ENCODE measurements around the gene PLS1. TPM values are rescaled to one million over a fixed set of nuclear protein-coding genes. Genes with fewer than 3 reads are reported as not detected.

The PLS1 gene
- polyA plus RNA-seq, 2 of the 4 experiments (the other 2 are of a cell fraction): 18.5 to 78.1 TPM

DNA sequence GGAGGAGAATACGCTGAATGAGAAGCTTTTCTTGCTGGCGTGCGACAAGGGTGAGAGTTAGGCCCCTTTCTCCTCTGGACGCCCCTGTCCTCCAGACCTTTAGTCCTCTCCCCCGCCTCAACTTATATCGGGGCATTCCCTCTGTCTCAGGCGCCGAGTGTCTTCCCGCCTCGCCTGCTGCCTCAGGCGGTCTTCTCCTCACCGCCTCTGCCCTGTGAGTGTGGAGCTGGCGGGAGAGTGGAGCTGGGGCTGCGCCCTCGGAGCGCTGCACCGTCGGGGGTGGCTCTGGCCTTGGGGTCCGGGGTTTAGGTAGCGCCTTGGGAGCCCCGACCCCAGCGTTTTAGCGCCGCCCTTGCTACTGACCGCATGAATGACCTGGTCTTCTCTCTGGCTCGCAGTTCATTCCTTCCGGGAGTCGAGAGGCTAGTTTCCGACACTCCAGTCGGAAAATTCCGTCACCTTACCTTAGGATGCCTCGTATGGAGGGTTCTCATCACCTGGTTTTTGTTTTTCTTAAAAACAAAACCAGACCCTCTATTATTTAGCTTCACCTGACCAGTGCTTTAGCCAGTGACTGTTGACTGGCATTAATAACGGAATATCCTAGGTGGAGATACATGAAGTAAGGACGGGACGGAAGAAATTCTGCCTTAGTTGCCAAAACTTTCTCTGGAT lies 128.6 kb downstream of the PLS1 start (continued):
- TF ChIP-seq HOXB13 (CRISPR knock-in tag; IDR thresholded peaks at IDR 0.05; ENCODE audit: low read depth): no peak
- TF ChIP-seq, protein P1, sequence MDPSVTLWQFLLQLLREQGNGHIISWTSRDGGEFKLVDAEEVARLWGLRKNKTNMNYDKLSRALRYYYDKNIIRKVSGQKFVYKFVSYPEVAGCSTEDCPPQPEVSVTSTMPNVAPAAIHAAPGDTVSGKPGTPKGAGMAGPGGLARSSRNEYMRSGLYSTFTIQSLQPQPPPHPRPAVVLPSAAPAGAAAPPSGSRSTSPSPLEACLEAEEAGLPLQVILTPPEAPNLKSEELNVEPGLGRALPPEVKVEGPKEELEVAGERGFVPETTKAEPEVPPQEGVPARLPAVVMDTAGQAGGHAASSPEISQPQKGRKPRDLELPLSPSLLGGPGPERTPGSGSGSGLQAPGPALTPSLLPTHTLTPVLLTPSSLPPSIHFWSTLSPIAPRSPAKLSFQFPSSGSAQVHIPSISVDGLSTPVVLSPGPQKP (IDR thresholded peaks at IDR 0.05; ENCODE audit: low read depth, low read length): no peak
- no peak for TF ChIP-seq RARB (CRISPR knock-in tag; IDR thresholded peaks at IDR 0.05)
- TF ChIP-seq CBX8 (IDR thresholded peaks at IDR 0.05): no peak
- peak in 1 of 2 experiments; percentile 36; a peak in 2 of 5 replicates for TF ChIP-seq RAD21 (conservative IDR thresholded peaks at IDR 0.05 in 1 of 2, IDR thresholded peaks at IDR 0.05 in 1 of 2)
- TF ChIP-seq JUNB (IDR thresholded peaks at IDR 0.05): no peak
- no peak for TF ChIP-seq JUN (IDR thresholded peaks at IDR 0.05)
- TF ChIP-seq EHMT2 (IDR thresholded peaks at IDR 0.05; ENCODE audit: low read depth): no peak
- no peak for TF ChIP-seq GATA3 (IDR thresholded peaks at IDR 0.05; ENCODE audit: borderline replicate concordance)
- TF ChIP-seq, protein P2, sequence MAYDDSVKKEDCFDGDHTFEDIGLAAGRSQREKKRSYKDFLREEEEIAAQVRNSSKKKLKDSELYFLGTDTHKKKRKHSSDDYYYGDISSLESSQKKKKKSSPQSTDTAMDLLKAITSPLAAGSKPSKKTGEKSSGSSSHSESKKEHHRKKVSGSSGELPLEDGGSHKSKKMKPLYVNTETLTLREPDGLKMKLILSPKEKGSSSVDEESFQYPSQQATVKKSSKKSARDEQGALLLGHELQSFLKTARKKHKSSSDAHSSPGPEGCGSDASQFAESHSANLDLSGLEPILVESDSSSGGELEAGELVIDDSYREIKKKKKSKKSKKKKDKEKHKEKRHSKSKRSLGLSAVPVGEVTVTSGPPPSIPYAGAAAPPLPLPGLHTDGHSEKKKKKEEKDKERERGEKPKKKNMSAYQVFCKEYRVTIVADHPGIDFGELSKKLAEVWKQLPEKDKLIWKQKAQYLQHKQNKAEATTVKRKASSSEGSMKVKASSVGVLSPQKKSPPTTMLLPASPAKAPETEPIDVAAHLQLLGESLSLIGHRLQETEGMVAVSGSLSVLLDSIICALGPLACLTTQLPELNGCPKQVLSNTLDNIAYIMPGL (CRISPR knock-in tag; IDR thresholded peaks at IDR 0.05; ENCODE audit: borderline replicate concordance): no peak; the same call in 1 of the 2 replicates
- TF ChIP-seq HOXA7 (CRISPR knock-in tag; IDR thresholded peaks at IDR 0.05): no peak
- TF ChIP-seq PHF8 (IDR thresholded peaks at IDR 0.05; ENCODE audit: borderline replicate concordance, low read depth): peak; percentile 64

DNA sequence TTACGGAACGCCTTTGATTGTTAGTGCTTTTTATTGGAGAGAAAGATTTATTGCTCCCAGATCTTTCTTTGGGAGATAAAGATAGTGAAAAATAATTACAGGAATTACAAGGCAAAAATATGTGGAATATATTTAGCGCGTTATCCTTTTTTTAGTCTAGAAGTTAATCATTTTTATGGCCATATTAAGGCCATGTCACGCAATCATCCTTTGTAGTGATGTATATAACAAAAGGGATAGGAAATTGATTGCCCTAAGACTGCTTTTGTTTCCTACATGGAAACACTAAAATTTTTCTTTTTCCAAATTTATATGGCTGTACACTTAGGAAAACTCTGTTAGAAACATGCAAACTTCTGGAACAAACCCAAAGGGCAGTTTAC lies 129.2 kb downstream of the PLS1 start:
- DNase-seq (ENCODE audit: low read depth in 1 of 2, low spot score in 1 of 2): no peak
- Histone ChIP-seq H3K9me3 (no peaks in the 10 kb centered on the region), H3K4me2 (peak overlapping the region; percentile 84), H3K4me3 (peak overlapping the region; percentile 89), H3K4me1 (peaks cover 14% of the 10 kb centered on the region), H3K27ac (peak overlapping the region; percentile 95 to 96)
- no peak for TF ChIP-seq JUNB (IDR thresholded peaks at IDR 0.05)
- no peak for TF ChIP-seq ZNF302 (CRISPR knock-in tag; IDR thresholded peaks at IDR 0.05)
- no peak for TF ChIP-seq NPAS2 (CRISPR knock-in tag; IDR thresholded peaks at IDR 0.05; ENCODE audit: borderline replicate concordance)
- no peak for TF ChIP-seq NR3C1 (IDR thresholded peaks at IDR 0.05)
- TF ChIP-seq, protein P3, sequence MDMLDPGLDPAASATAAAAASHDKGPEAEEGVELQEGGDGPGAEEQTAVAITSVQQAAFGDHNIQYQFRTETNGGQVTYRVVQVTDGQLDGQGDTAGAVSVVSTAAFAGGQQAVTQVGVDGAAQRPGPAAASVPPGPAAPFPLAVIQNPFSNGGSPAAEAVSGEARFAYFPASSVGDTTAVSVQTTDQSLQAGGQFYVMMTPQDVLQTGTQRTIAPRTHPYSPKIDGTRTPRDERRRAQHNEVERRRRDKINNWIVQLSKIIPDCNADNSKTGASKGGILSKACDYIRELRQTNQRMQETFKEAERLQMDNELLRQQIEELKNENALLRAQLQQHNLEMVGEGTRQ (IDR thresholded peaks at IDR 0.05): no peak
- TF ChIP-seq CHD4 (IDR thresholded peaks at IDR 0.05; ENCODE audit: borderline replicate concordance): no peak
- no peak for TF ChIP-seq EP300 (IDR thresholded peaks at IDR 0.05)
- TF ChIP-seq POLR2AphosphoS2 (conservative IDR thresholded peaks at IDR 0.05; ENCODE audit: low read length): no peak
- no peak for TF ChIP-seq POLR2A (IDR thresholded peaks at IDR 0.05; ENCODE audit: low read length)
- TF ChIP-seq, protein P4, sequence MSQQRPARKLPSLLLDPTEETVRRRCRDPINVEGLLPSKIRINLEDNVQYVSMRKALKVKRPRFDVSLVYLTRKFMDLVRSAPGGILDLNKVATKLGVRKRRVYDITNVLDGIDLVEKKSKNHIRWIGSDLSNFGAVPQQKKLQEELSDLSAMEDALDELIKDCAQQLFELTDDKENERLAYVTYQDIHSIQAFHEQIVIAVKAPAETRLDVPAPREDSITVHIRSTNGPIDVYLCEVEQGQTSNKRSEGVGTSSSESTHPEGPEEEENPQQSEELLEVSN (IDR thresholded peaks at IDR 0.05; ENCODE audit: borderline replicate concordance, low read depth): no peak
- TF ChIP-seq RFX5 (IDR thresholded peaks at IDR 0.05): no peak
- TF ChIP-seq CHD2 (IDR thresholded peaks at IDR 0.05; ENCODE audit: low read length, partially characterized antibody): no peak
- TF ChIP-seq BHLHE40 (IDR thresholded peaks at IDR 0.05; ENCODE audit: low read depth, low read length): no peak
- no peak for TF ChIP-seq CEBPB (IDR thresholded peaks at IDR 0.05)
- TF ChIP-seq TP53 (CRISPR knock-in tag; IDR thresholded peaks at IDR 0.05): no peak
- ChIA-PET CTCF (interaction anchor here (1.0 to 2.7 kb wide), 5 partner anchors 8 to 141 kb away, joined by 3 to 12 read pairs (median 4); no protein-coding TSS in a partner anchor), POLR2A (interaction anchor here (1.0 to 2.0 kb wide), 2 partner anchors 61 to 128 kb away, joined by 4 to 19 read pairs; partner anchors contain the start of gene PLS1)
- FAIRE-seq: no peak
- ATAC-seq: no peak
- 45% methylated on average over 5 of the region's 5 CpGs for WGBS (ENCODE audit: missing lambda C conversion rate)
